SK-N-SH (cell line): ENCODE measurements around the gene SLC17A1. TPM values are rescaled to one million over a fixed set of nuclear protein-coding genes. Genes with fewer than 3 reads are reported as not detected.

Source experiments
- CTCF ChIA-PET: fragments of 300-600, 350-600 bp; formaldehyde crosslinking; extraction: SDS; loops from one replicate; lab custom pipeline; 2021; lab: Yijun Ruan, JAX
- POLR2A ChIA-PET: fragments of 350-600 bp; sonication (Branson Sonifier 250); formaldehyde crosslinking; extraction: SDS; loops from one replicate; lab custom pipeline; 2020; ENCODE audit warnings: antibody characterized with exemption, inconsistent platforms; lab: Yijun Ruan, JAX
- DNase-seq: peaks from one replicate; pipeline ENCODE4 v3.0.0; 2012
- H2AFZ ChIP-seq: fragments of 200-600 bp; sonication (generic); 2 replicates; pipeline ENCODE4 v1.8.1; 2016; ENCODE audit warnings: antibody characterized with exemption, mild to moderate bottlenecking, low read depth
- H3F3A ChIP-seq: fragments of 200-600 bp; sonication (generic); replicated peaks from 2 replicates; pipeline ENCODE3; 2016; ENCODE audit warnings: antibody characterized with exemption, mild to moderate bottlenecking; ENCODE audit not compliant: insufficient read depth
- H3K27ac ChIP-seq, 2 experiments: fragments of 200-500 bp in 1 of 2; fragments of 200-600 bp in 1 of 2; sonication (Bioruptor generic) in 1 of 2; sonication (generic), shearing (Covaris generic) in 1 of 2; 2 replicates each; pipeline versions ENCODE4 v1.5.1 to v1.6.1; 2014 to 2016; ENCODE audit warnings: low read depth in 2 of 2, inconsistent platforms in 1 of 2, low read length in 1 of 2, mild to moderate bottlenecking in 1 of 2, mixed read lengths in 1 of 2
- H3K27me3 ChIP-seq: fragments of 200-600 bp; sonication (generic), shearing (Covaris generic); 2 replicates; pipeline ENCODE4 v1.6.1; 2016; ENCODE audit warnings: mixed run types; ENCODE audit not compliant: insufficient read depth
- H3K36me3 ChIP-seq, 2 experiments: fragments of 200-500 bp in 1 of 2; fragments of 200-600 bp in 1 of 2; sonication (Bioruptor generic) in 1 of 2; sonication (generic) in 1 of 2; replicated peaks in 1 of 2; 2 replicates each; pipeline versions ENCODE3 to v1.5.1; 2014 to 2016; ENCODE audit warnings: low read length in 1 of 2, mild to moderate bottlenecking in 1 of 2; ENCODE audit not compliant: insufficient read depth in 2 of 2, control insufficient read depth in 1 of 2
- H3K4me1 ChIP-seq, 2 experiments: fragments of 200-500 bp in 1 of 2; fragments of 200-600 bp in 1 of 2; sonication (Bioruptor generic) in 1 of 2; sonication (generic), shearing (Covaris generic) in 1 of 2; 2 replicates each; pipeline versions ENCODE4 v1.5.1 to v1.6.1; 2014 to 2016; ENCODE audit warnings: low read depth in 1 of 2, low read length in 1 of 2, mixed run types in 1 of 2; ENCODE audit not compliant: insufficient read depth in 2 of 2, control insufficient read depth in 1 of 2
- H3K4me2 ChIP-seq: fragments of 200-600 bp; sonication (generic), shearing (Covaris generic); 2 replicates; pipeline ENCODE4 v1.6.1; 2017; ENCODE audit warnings: mixed run types
- H3K4me3 ChIP-seq, 2 experiments: fragments of 200-500 bp in 1 of 2; fragments of 200-600 bp in 1 of 2; sonication (Bioruptor generic) in 1 of 2; sonication (generic), shearing (Covaris generic) in 1 of 2; 2 replicates each; pipeline versions ENCODE4 v1.5.1 to v1.8.1; 2014 to 2016; ENCODE audit warnings: low read depth in 2 of 2, inconsistent platforms in 1 of 2, low read length in 1 of 2, mild to moderate bottlenecking in 1 of 2, mixed read lengths in 1 of 2, moderate library complexity in 1 of 2
- H3K79me2 ChIP-seq: fragments of 200-600 bp; sonication (generic); 2 replicates; pipeline ENCODE4 v1.8.1; 2017; ENCODE audit warnings: mild to moderate bottlenecking; ENCODE audit not compliant: insufficient read depth
- H3K9ac ChIP-seq: fragments of 200-600 bp; sonication (generic); 2 replicates; pipeline ENCODE4 v1.6.1; 2017; ENCODE audit warnings: mixed run types
- H3K9me2 ChIP-seq: fragments of 200-600 bp; sonication (generic); 2 replicates; pipeline ENCODE4 v1.6.1; 2017; ENCODE audit warnings: mixed run types
- H3K9me3 ChIP-seq: fragments of 200-600 bp; sonication (generic); 2 replicates; pipeline ENCODE4 v1.6.1; 2017; ENCODE audit warnings: mixed run types, mild to moderate bottlenecking, moderate library complexity
- H4K20me1 ChIP-seq: fragments of 200-600 bp; sonication (generic); 2 replicates; pipeline ENCODE4 v1.6.1; 2017; ENCODE audit warnings: mild to moderate bottlenecking, mixed run types; ENCODE audit not compliant: insufficient read depth
- CHD2 ChIP-seq: fragments of 150-350 bp; IDR thresholded peaks from 2 replicates; pipeline ENCODE4 v1.6.1; 2018; ENCODE audit warnings: low read length; ENCODE audit not compliant: partially characterized antibody
- ELF1 ChIP-seq: IDR thresholded peaks from 2 replicates; pipeline ENCODE4 v1.4.0; 2012
- EP300 ChIP-seq, 2 experiments: IDR thresholded peaks; 2 replicates each; pipeline versions ENCODE4 v1.4.0 to v1.6.1; 2012; ENCODE audit warnings: borderline replicate concordance in 1 of 2, low read depth in 1 of 2, low read length in 1 of 2
- EZH2phosphoT487 ChIP-seq: fragments of 200-600 bp; sonication (generic); IDR thresholded peaks from 2 replicates; pipeline ENCODE4 v1.6.1; 2017; ENCODE audit warnings: low read depth, mixed run types, mild to moderate bottlenecking, antibody characterized with exemption, moderate library complexity, borderline replicate concordance
- FOXJ3 ChIP-seq: sonication (generic); formaldehyde crosslinking; IDR thresholded peaks from 2 replicates; pipeline ENCODE4 v1.5.1; 2020; ENCODE audit warnings: mild to moderate bottlenecking, missing genetic modification reagents
- FOXM1 ChIP-seq: IDR thresholded peaks from 2 replicates; pipeline ENCODE4 v1.4.0; 2012; ENCODE audit warnings: low read depth, mild to moderate bottlenecking
- NFIC ChIP-seq: IDR thresholded peaks from 2 replicates; pipeline ENCODE4 v1.4.0; 2012; ENCODE audit warnings: borderline replicate concordance
- RAD21 ChIP-seq: IDR thresholded peaks from 2 replicates; pipeline ENCODE4 v1.6.1; 2012; ENCODE audit warnings: mild to moderate bottlenecking, low read length
- RCOR1 ChIP-seq: fragments of 150-350 bp; IDR thresholded peaks from 2 replicates; pipeline ENCODE4 v1.6.1; 2017; ENCODE audit warnings: antibody characterized with exemption, low read length
- RFX5 ChIP-seq: IDR thresholded peaks from 2 replicates; pipeline ENCODE4 v1.6.1; 2012; ENCODE audit warnings: mild to moderate bottlenecking, improper control_type of control experiment, low read length
- SMC3 ChIP-seq: IDR thresholded peaks from 2 replicates; pipeline ENCODE4 v1.6.1; 2012; ENCODE audit warnings: low read depth, low read length, improper control_type of control experiment
- TCF12 ChIP-seq: IDR thresholded peaks from 2 replicates; pipeline ENCODE4 v1.4.0; 2012
- WGBS: methylation state at CpG from one replicate; pipeline ENCODE4 v1.1.6; 2017; ENCODE audit warnings: low lambda C conversion rate; 5-methylcytosine and 5-hydroxymethylcytosine counted together
- polyA plus RNA-seq, 3 experiments: library from polyadenylated mRNA; depleted of rRNA; stranded (reverse); fragments of >200 nt; gene quantifications; 2 replicates each; pipeline ENCODE4 v1.2.3, GENCODE V29; 2012
- TF ChIP-seq, protein P1 (sequence below): IDR thresholded peaks from 2 replicates; pipeline ENCODE4 v1.4.0; 2012; ENCODE audit warnings: low read depth, borderline replicate concordance
- TF ChIP-seq, protein P2 (sequence below): IDR thresholded peaks from 2 replicates; pipeline ENCODE4 v1.4.0; 2012; ENCODE audit warnings: low read depth
- TF ChIP-seq, protein P3 (sequence below): IDR thresholded peaks from 2 replicates; pipeline ENCODE4; 2012
- TF ChIP-seq, protein P4 (sequence below): fragments of 150-350 bp; IDR thresholded peaks from 2 replicates; pipeline ENCODE4 v1.6.1; 2016; ENCODE audit warnings: mild to moderate bottlenecking, low read depth, low read length
- TF ChIP-seq, protein P5 (sequence below): IDR thresholded peaks from 2 replicates; pipeline ENCODE4 v1.6.1; 2012; ENCODE audit warnings: mild to moderate bottlenecking, low read depth, low read length, moderate library complexity
- TF ChIP-seq, protein P6 (sequence below): fragments of 200-600 bp; sonication (generic); IDR thresholded peaks from 2 replicates; pipeline ENCODE4 v1.6.1; 2017; ENCODE audit warnings: antibody characterized with exemption, mild to moderate bottlenecking, moderate library complexity

Gene SLC17A1
- polyA plus RNA-seq, 1 of the 3 experiments (the other 2 are of a cell fraction) = not detected

DNA sequence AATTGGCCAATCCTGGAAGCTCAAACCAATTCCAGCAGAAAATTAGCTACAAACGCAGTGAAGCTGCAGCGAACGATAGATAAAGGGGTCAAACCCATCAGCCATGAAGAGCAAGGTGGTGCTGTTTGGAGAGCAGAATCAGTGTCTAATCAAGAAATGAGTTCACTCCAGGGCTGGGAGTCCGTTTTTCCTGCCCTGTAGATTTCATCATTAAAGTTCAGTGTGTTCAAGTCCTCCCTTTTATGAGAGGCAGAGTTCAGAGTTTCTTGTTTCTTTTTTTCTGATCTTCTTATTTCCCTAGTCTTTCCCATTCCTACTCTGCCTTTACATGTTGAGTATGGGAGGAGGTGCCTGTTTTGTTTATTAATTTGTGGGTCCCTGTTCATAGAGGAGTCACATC lies 30.4 kb downstream of the SLC17A1 start:
- no peak overlapping the region for H3K4me3 ChIP-seq
- H3K9me2 ChIP-seq = no peaks in the 10 kb centered on the region
- H3K4me2 ChIP-seq = no peak overlapping the region
- no peaks in the 10 kb centered on the region for H3K9me3 ChIP-seq
- no peak overlapping the region for H3K9ac ChIP-seq
- DNase-seq = no peak
- no peaks in the 10 kb centered on the region for H3K27me3 ChIP-seq
- H3K27ac ChIP-seq = no peak overlapping the region
- H3K79me2 ChIP-seq = no peaks in the 10 kb centered on the region
- H3K36me3 ChIP-seq = no peaks in the 10 kb centered on the region
- no peak for TF ChIP-seq NFIC
- TF ChIP-seq, protein P1, sequence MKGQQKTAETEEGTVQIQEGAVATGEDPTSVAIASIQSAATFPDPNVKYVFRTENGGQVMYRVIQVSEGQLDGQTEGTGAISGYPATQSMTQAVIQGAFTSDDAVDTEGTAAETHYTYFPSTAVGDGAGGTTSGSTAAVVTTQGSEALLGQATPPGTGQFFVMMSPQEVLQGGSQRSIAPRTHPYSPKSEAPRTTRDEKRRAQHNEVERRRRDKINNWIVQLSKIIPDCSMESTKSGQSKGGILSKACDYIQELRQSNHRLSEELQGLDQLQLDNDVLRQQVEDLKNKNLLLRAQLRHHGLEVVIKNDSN = no peak
- no peak for TF ChIP-seq TCF12
- no peak for TF ChIP-seq RCOR1
- TF ChIP-seq FOXJ3 (CRISPR knock-in tag) = no peak
- no peak for TF ChIP-seq SMC3
- TF ChIP-seq, protein P2, sequence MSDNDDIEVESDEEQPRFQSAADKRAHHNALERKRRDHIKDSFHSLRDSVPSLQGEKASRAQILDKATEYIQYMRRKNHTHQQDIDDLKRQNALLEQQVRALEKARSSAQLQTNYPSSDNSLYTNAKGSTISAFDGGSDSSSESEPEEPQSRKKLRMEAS = no peak
- TF ChIP-seq FOXM1 = no peak
- TF ChIP-seq, protein P3, sequence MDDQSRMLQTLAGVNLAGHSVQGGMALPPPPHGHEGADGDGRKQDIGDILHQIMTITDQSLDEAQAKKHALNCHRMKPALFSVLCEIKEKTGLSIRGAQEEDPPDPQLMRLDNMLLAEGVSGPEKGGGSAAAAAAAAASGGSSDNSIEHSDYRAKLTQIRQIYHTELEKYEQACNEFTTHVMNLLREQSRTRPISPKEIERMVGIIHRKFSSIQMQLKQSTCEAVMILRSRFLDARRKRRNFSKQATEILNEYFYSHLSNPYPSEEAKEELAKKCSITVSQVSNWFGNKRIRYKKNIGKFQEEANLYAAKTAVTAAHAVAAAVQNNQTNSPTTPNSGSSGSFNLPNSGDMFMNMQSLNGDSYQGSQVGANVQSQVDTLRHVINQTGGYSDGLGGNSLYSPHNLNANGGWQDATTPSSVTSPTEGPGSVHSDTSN = no peak
- H3K4me1 ChIP-seq = no peaks in the 10 kb centered on the region
- 35% methylated on average over 4 of the region's 4 CpGs for WGBS
- H3F3A ChIP-seq = no peaks in the 10 kb centered on the region
- CTCF ChIA-PET = no interaction called here
- no peak overlapping the region for H2AFZ ChIP-seq
- no peaks in the 10 kb centered on the region for H4K20me1 ChIP-seq
- POLR2A ChIA-PET = no interaction called here

DNA sequence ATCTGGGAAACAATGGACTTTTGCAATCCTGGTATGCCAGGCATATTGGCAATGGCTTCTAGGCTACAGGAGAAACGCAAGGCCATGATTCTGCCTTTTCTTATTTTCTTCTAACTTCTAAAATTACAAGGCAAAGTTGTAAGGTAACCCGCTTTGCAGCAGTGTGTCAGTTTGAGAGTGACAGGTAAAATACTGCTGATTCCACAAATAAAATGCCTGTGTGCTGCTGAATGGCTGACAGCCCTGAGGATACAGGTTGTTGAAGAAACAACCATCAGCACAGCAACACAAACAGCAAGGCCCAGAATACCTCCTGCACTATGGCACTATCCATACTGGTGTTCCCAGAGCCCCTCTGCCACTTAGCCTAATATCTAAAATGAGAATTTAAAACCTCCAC lies 37.1 kb downstream of the SLC17A1 start:
- WGBS = 20% methylated on average over 2 of the region's 2 CpGs
- Histone ChIP-seq H3K36me3 (no peaks in the 10 kb centered on the region), H3K9me3 (no peaks in the 10 kb centered on the region), H3K4me1 (no peaks in the 10 kb centered on the region), H2AFZ (no peak overlapping the region), H3K27ac (no peak overlapping the region), H3K27me3 (no peaks in the 10 kb centered on the region), H3K9me2 (no peaks in the 10 kb centered on the region), H3K79me2 (no peaks in the 10 kb centered on the region), H3K4me3 (no peak overlapping the region), H3K4me2 (no peak overlapping the region), H3K9ac (no peak overlapping the region), H3F3A (no peaks in the 10 kb centered on the region), H4K20me1 (no peaks in the 10 kb centered on the region)
- TF ChIP-seq, protein P1 = no peak
- TF ChIP-seq RFX5 (no peak), CHD2 (no peak), EP300 (IDR thresholded peaks at IDR 0.05; ENCODE audit: borderline replicate concordance in 1 of 2, low read depth in 1 of 2, low read length in 1 of 2) (no peak), ELF1 (no peak), EZH2phosphoT487 (no peak), FOXJ3 (CRISPR knock-in tag) (no peak), SMC3 (no peak), RAD21 (no peak)
- TF ChIP-seq, protein P4, sequence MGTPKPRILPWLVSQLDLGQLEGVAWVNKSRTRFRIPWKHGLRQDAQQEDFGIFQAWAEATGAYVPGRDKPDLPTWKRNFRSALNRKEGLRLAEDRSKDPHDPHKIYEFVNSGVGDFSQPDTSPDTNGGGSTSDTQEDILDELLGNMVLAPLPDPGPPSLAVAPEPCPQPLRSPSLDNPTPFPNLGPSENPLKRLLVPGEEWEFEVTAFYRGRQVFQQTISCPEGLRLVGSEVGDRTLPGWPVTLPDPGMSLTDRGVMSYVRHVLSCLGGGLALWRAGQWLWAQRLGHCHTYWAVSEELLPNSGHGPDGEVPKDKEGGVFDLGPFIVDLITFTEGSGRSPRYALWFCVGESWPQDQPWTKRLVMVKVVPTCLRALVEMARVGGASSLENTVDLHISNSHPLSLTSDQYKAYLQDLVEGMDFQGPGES = no peak
- TF ChIP-seq, protein P5, sequence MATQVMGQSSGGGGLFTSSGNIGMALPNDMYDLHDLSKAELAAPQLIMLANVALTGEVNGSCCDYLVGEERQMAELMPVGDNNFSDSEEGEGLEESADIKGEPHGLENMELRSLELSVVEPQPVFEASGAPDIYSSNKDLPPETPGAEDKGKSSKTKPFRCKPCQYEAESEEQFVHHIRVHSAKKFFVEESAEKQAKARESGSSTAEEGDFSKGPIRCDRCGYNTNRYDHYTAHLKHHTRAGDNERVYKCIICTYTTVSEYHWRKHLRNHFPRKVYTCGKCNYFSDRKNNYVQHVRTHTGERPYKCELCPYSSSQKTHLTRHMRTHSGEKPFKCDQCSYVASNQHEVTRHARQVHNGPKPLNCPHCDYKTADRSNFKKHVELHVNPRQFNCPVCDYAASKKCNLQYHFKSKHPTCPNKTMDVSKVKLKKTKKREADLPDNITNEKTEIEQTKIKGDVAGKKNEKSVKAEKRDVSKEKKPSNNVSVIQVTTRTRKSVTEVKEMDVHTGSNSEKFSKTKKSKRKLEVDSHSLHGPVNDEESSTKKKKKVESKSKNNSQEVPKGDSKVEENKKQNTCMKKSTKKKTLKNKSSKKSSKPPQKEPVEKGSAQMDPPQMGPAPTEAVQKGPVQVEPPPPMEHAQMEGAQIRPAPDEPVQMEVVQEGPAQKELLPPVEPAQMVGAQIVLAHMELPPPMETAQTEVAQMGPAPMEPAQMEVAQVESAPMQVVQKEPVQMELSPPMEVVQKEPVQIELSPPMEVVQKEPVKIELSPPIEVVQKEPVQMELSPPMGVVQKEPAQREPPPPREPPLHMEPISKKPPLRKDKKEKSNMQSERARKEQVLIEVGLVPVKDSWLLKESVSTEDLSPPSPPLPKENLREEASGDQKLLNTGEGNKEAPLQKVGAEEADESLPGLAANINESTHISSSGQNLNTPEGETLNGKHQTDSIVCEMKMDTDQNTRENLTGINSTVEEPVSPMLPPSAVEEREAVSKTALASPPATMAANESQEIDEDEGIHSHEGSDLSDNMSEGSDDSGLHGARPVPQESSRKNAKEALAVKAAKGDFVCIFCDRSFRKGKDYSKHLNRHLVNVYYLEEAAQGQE = no peak
- TF ChIP-seq, protein P6, sequence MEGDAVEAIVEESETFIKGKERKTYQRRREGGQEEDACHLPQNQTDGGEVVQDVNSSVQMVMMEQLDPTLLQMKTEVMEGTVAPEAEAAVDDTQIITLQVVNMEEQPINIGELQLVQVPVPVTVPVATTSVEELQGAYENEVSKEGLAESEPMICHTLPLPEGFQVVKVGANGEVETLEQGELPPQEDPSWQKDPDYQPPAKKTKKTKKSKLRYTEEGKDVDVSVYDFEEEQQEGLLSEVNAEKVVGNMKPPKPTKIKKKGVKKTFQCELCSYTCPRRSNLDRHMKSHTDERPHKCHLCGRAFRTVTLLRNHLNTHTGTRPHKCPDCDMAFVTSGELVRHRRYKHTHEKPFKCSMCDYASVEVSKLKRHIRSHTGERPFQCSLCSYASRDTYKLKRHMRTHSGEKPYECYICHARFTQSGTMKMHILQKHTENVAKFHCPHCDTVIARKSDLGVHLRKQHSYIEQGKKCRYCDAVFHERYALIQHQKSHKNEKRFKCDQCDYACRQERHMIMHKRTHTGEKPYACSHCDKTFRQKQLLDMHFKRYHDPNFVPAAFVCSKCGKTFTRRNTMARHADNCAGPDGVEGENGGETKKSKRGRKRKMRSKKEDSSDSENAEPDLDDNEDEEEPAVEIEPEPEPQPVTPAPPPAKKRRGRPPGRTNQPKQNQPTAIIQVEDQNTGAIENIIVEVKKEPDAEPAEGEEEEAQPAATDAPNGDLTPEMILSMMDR = no peak
- TF ChIP-seq, protein P2 = no peak
- POLR2A ChIA-PET = no interaction called here
- CTCF ChIA-PET = no interaction called here
- no peak for DNase-seq
